Liver (tissue), 3 donors: ENCODE data around the gene SLC30A4.

Experiments used
- FOXA1 ChIP-seq: IDR thresholded peaks from 2 replicates; pipeline ENCODE4 v1.6.1; 2016; ENCODE audit warnings: antibody characterized with exemption
- GABPA ChIP-seq, 2 donors: IDR thresholded peaks in 1 of 2; conservative IDR thresholded peaks in 1 of 2; 2 replicates each; pipeline ENCODE4 v1.6.1; 2016; ENCODE audit warnings: antibody characterized with exemption in 2 of 2, mild to moderate bottlenecking in 1 of 2, moderate library complexity in 1 of 2
- JUND ChIP-seq, 2 donors: IDR thresholded peaks; 2 replicates each; pipeline ENCODE4 v1.6.1; 2016; ENCODE audit warnings: antibody characterized with exemption in 2 of 2
- RAD21 ChIP-seq, 2 donors: IDR thresholded peaks; 2 replicates each; pipeline ENCODE4 v1.6.1; 2016; ENCODE audit warnings: antibody characterized with exemption in 2 of 2, mild to moderate bottlenecking in 2 of 2
- SP1 ChIP-seq: IDR thresholded peaks from 2 replicates; pipeline ENCODE4 v1.6.1; 2018; ENCODE audit warnings: antibody characterized with exemption, mild to moderate bottlenecking
- TAF1 ChIP-seq: conservative IDR thresholded peaks from 2 replicates; pipeline ENCODE4 v1.6.1; 2016; ENCODE audit warnings: antibody characterized with exemption, mild to moderate bottlenecking
- YY1 ChIP-seq: IDR thresholded peaks from 2 replicates; pipeline ENCODE4 v1.6.1; 2016; ENCODE audit warnings: antibody characterized with exemption, mild to moderate bottlenecking
- TF ChIP-seq, protein P1 (sequence below): fragments of 150-350 bp; IDR thresholded peaks from 2 replicates; pipeline ENCODE4 v1.5.1; 2017; ENCODE audit warnings: improper control_type of control experiment, low read depth, low read length; ENCODE audit not compliant: missing input control
- donor health status: healthy.
- donor health status: healthy.

DNA sequence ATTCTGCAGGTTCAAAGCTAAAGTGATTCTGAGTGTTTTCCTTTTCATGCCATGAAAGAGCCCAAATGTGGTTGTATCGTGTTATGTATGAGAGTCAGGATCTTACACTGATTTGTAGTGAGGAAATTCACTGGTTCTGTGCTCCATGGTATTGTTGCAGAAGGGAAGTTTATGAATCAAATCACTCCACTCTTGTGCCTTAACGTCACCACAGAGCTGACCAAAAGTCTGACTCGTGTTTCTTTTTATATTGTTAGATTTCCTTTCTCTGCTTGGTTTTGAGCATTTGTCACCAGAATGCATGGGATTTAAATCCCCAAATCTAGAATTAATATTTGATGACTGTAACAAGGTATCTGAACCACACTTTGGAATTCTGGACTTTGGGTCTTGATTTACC, 29.1 kb upstream of the SLC30A4 start:
- TF ChIP-seq YY1 (no peak), SP1 (no peak), FOXA1 (no peak), JUND (IDR thresholded peaks at IDR 0.05) (no peak), RAD21 (IDR thresholded peaks at IDR 0.05) (no peak), TAF1 (no peak), GABPA (IDR thresholded peaks at IDR 0.05 in 1 of 2, conservative IDR thresholded peaks at IDR 0.05 in 1 of 2) (no peak)
- TF ChIP-seq, protein P1, sequence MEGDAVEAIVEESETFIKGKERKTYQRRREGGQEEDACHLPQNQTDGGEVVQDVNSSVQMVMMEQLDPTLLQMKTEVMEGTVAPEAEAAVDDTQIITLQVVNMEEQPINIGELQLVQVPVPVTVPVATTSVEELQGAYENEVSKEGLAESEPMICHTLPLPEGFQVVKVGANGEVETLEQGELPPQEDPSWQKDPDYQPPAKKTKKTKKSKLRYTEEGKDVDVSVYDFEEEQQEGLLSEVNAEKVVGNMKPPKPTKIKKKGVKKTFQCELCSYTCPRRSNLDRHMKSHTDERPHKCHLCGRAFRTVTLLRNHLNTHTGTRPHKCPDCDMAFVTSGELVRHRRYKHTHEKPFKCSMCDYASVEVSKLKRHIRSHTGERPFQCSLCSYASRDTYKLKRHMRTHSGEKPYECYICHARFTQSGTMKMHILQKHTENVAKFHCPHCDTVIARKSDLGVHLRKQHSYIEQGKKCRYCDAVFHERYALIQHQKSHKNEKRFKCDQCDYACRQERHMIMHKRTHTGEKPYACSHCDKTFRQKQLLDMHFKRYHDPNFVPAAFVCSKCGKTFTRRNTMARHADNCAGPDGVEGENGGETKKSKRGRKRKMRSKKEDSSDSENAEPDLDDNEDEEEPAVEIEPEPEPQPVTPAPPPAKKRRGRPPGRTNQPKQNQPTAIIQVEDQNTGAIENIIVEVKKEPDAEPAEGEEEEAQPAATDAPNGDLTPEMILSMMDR, result no peak
